ENCODE results near the gene NTN5. TPM values are rescaled to one million over a fixed set of nuclear protein-coding genes. Genes with fewer than 3 reads are reported as not detected.

The NTN5 gene
- total and polyA plus RNA-seq, 2 donors (not counting 1 experiment from before 2014, with no cell fraction given): under 0.01 to 0.10 TPM

DNA sequence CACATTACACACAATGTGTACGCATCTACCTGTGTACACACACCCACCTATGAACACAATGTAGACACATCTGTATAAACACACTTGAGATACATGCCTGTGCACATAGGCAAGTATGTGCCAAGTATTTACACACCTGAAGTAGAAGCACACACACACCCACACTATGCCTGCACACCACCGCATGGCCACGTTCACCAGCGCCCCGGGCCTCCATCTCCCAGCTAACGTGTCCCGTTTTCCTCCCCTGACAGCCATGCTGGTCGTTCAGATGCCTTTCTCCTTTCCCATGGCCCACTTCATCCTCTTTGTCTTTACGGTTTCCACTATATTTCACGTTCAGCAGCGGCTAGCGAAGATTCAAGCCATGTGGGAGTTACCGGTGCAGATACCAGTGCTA is 29.9 kb upstream of the NTN5 start:
- no peak for TF ChIP-seq EZH2 (IDR thresholded peaks at IDR 0.05; ENCODE audit: low read length, missing control alignments)
- TF ChIP-seq, protein P1, sequence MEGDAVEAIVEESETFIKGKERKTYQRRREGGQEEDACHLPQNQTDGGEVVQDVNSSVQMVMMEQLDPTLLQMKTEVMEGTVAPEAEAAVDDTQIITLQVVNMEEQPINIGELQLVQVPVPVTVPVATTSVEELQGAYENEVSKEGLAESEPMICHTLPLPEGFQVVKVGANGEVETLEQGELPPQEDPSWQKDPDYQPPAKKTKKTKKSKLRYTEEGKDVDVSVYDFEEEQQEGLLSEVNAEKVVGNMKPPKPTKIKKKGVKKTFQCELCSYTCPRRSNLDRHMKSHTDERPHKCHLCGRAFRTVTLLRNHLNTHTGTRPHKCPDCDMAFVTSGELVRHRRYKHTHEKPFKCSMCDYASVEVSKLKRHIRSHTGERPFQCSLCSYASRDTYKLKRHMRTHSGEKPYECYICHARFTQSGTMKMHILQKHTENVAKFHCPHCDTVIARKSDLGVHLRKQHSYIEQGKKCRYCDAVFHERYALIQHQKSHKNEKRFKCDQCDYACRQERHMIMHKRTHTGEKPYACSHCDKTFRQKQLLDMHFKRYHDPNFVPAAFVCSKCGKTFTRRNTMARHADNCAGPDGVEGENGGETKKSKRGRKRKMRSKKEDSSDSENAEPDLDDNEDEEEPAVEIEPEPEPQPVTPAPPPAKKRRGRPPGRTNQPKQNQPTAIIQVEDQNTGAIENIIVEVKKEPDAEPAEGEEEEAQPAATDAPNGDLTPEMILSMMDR (conservative IDR thresholded peaks at IDR 0.05 in 1 of 2, IDR thresholded peaks at IDR 0.05 in 1 of 2; ENCODE audit: low read depth in 1 of 2, low read length in 2 of 2): no peak
- H3K4me2 ChIP-seq (ENCODE audit: extremely low read depth, insufficient read depth, low read length): no peak overlapping the region
- H3K36me3 ChIP-seq (ENCODE audit: control insufficient read depth, insufficient read depth, low read length): no peaks in the 10 kb centered on the region
- H2AFZ ChIP-seq (ENCODE audit: low read length): no peak overlapping the region
- H3K4me3 ChIP-seq (replicated peaks in 1 of 4; ENCODE audit: control extremely low read depth in 1 of 4, insufficient read depth in 1 of 4, low read depth in 3 of 4, low read length in 4 of 4): no peak overlapping the region
- H3K9ac ChIP-seq (ENCODE audit: insufficient read depth, low read length): no peak overlapping the region
- H3K27me3 ChIP-seq (ENCODE audit: control insufficient read depth, insufficient read depth, low read length): no peaks in the 10 kb centered on the region
- H3K4me1 ChIP-seq (ENCODE audit: control insufficient read depth, extremely low read depth, insufficient read depth, low read length): peaks cover 2% of the 10 kb centered on the region
- DNase-seq (ENCODE audit: low read depth in 2 of 2): no peak
- H3K79me2 ChIP-seq (ENCODE audit: control insufficient read depth, insufficient read depth, low read length): no peaks in the 10 kb centered on the region
- H3K27ac ChIP-seq (ENCODE audit: insufficient read depth, low read length): no peak overlapping the region
- H3K9me3 ChIP-seq (ENCODE audit: control insufficient read depth, insufficient read depth, low read depth, low read length): no peaks in the 10 kb centered on the region
- no peaks in the 10 kb centered on the region for H4K20me1 ChIP-seq (ENCODE audit: control insufficient read depth, extremely low read depth, insufficient read depth, low read length)

DNA sequence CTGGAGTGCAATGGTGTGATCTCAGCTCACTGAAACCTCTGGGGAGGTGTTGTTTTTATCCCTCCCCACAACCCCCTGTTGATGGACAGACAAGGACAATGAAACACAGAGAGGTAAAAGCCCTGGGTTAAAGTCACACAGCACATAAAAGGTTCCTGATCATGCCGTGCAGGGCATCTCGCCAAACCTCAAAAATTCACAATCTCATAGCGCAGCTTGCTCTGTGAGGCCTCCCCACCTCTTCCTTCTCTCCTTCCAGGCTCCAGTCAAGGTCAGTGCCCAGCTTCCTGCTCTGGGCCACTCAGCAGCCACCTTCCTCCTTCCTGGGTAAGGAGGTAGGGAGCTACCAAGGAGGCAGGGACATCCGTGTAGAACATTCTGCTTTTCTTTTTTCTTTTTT is 25.2 kb upstream of the NTN5 start:
- Histone ChIP-seq H3K4me2 (ENCODE audit: extremely low read depth, insufficient read depth, low read length) (no peak overlapping the region), H3K27me3 (ENCODE audit: control insufficient read depth, insufficient read depth, low read length) (no peaks in the 10 kb centered on the region), H2AFZ (ENCODE audit: low read length) (no peak overlapping the region), H3K27ac (ENCODE audit: insufficient read depth, low read length) (no peak overlapping the region), H3K36me3 (ENCODE audit: control insufficient read depth, insufficient read depth, low read length) (no peaks in the 10 kb centered on the region), H3K4me1 (ENCODE audit: control insufficient read depth, extremely low read depth, insufficient read depth, low read length) (peaks cover 2% of the 10 kb centered on the region), H4K20me1 (ENCODE audit: control insufficient read depth, extremely low read depth, insufficient read depth, low read length) (no peaks in the 10 kb centered on the region), H3K79me2 (ENCODE audit: control insufficient read depth, insufficient read depth, low read length) (no peaks in the 10 kb centered on the region), H3K4me3 (replicated peaks in 1 of 4; ENCODE audit: control extremely low read depth in 1 of 4, insufficient read depth in 1 of 4, low read depth in 3 of 4, low read length in 4 of 4) (no peak overlapping the region), H3K9ac (ENCODE audit: insufficient read depth, low read length) (no peak overlapping the region), H3K9me3 (ENCODE audit: control insufficient read depth, insufficient read depth, low read depth, low read length) (no peaks in the 10 kb centered on the region)
- peak; percentile 63 to 74 for DNase-seq (ENCODE audit: low read depth in 2 of 2)
- no peak for TF ChIP-seq EZH2 (IDR thresholded peaks at IDR 0.05; ENCODE audit: low read length, missing control alignments)
- TF ChIP-seq, protein P1 (conservative IDR thresholded peaks at IDR 0.05 in 1 of 2, IDR thresholded peaks at IDR 0.05 in 1 of 2; ENCODE audit: low read depth in 1 of 2, low read length in 2 of 2): no peak

- Histone ChIP-seq H3K4me1 (ENCODE audit: control insufficient read depth, extremely low read depth, insufficient read depth, low read length) (peaks cover 2% of the 10 kb centered on the region), H2AFZ (ENCODE audit: low read length) (no peak overlapping the region), H3K27ac (ENCODE audit: insufficient read depth, low read length) (no peak overlapping the region), H3K4me3 (replicated peaks in 1 of 4; ENCODE audit: control extremely low read depth in 1 of 4, insufficient read depth in 1 of 4, low read depth in 3 of 4, low read length in 4 of 4) (no peak overlapping the region), H3K9ac (ENCODE audit: insufficient read depth, low read length) (peak overlapping the region; percentile 7), H4K20me1 (ENCODE audit: control insufficient read depth, extremely low read depth, insufficient read depth, low read length) (no peaks in the 10 kb centered on the region), H3K36me3 (ENCODE audit: control insufficient read depth, insufficient read depth, low read length) (no peaks in the 10 kb centered on the region), H3K9me3 (ENCODE audit: control insufficient read depth, insufficient read depth, low read depth, low read length) (no peaks in the 10 kb centered on the region), H3K4me2 (ENCODE audit: extremely low read depth, insufficient read depth, low read length) (peak overlapping the region; percentile 51), H3K79me2 (ENCODE audit: control insufficient read depth, insufficient read depth, low read length) (no peaks in the 10 kb centered on the region), H3K27me3 (ENCODE audit: control insufficient read depth, insufficient read depth, low read length) (no peaks in the 10 kb centered on the region)
- TF ChIP-seq EZH2 (IDR thresholded peaks at IDR 0.05; ENCODE audit: low read length, missing control alignments): no peak
- TF ChIP-seq, protein P1 (conservative IDR thresholded peaks at IDR 0.05 in 1 of 2, IDR thresholded peaks at IDR 0.05 in 1 of 2; ENCODE audit: low read depth in 1 of 2, low read length in 2 of 2): no peak
- DNase-seq (ENCODE audit: low read depth in 2 of 2): no peak
Observed at GRCh38 chr19:48696353-48697010, 23.7 kb upstream of the NTN5 start.

All from fibroblast of lung (primary cell).